K562 (cell line): ENCODE data around the gene GART. TPM values are rescaled to one million over a fixed set of nuclear protein-coding genes. Genes with fewer than 3 reads are reported as not detected.

Experiments used
- ARHGAP35 ChIP-seq: fragments of 450-650 bp; IDR thresholded peaks from 2 replicates; pipeline ENCODE4 v1.6.1; 2018; ENCODE audit not compliant: partially characterized antibody
- ATF7 ChIP-seq: fragments of 450-650 bp; IDR thresholded peaks from 2 replicates; pipeline ENCODE4 v1.7.1; 2014; ENCODE audit warnings: mild to moderate bottlenecking, moderate library complexity
- CREM ChIP-seq: IDR thresholded peaks from 2 replicates; pipeline ENCODE4 v1.6.1; 2014; ENCODE audit warnings: antibody characterized with exemption, low read depth
- ELF1 ChIP-seq: fragments of 200-800 bp; sonication (Bioruptor generic); IDR thresholded peaks from 2 replicates; pipeline ENCODE4 v1.6.1; 2016; ENCODE audit warnings: missing genetic modification characterization, missing compliant biosample characterization
- ELK3 ChIP-seq: fragments of 450-650 bp; formaldehyde crosslinking; IDR thresholded peaks from 2 replicates; pipeline ENCODE4 v1.4.0; 2020; ENCODE audit warnings: mild to moderate bottlenecking
- EP300 ChIP-seq: IDR thresholded peaks from 2 replicates; pipeline ENCODE4 v1.6.1; 2012; ENCODE audit warnings: low read length, improper control_type of control experiment
- FIP1L1 ChIP-seq: fragments of 200-400 bp; formaldehyde crosslinking; IDR thresholded peaks from 2 replicates; pipeline ENCODE4 v1.6.1; 2018; ENCODE audit warnings: mild to moderate bottlenecking, low read depth, low read length; ENCODE audit not compliant: poor library complexity, severe bottlenecking
- FOXJ2 ChIP-seq: fragments of 200-800 bp; sonication (Bioruptor generic); IDR thresholded peaks from 2 replicates; pipeline ENCODE4 v1.6.1; 2016; ENCODE audit warnings: missing genetic modification characterization, missing compliant biosample characterization
- FOXJ3 ChIP-seq: sonication (generic); formaldehyde crosslinking; IDR thresholded peaks from 2 replicates; pipeline ENCODE4 v1.4.0; 2020; ENCODE audit warnings: mild to moderate bottlenecking, missing genetic modification reagents
- HNRNPL ChIP-seq: fragments of 200-400 bp; formaldehyde crosslinking; IDR thresholded peaks from 2 replicates; pipeline ENCODE4 v1.6.1; 2017; ENCODE audit warnings: low read depth, mild to moderate bottlenecking, low read length
- MITF ChIP-seq: IDR thresholded peaks from 2 replicates; pipeline ENCODE4 v1.6.1; 2014; ENCODE audit warnings: antibody characterized with exemption
- MYC ChIP-seq, 2 experiments: fragments of 250-450 bp in 1 of 2; sonication (Bioruptor Pico) in 1 of 2; IDR thresholded peaks; 2 replicates each; pipeline versions ENCODE4 v1.5.1 to v1.6.1; 2012 to 2021; ENCODE audit warnings: low read depth in 2 of 2, borderline replicate concordance in 1 of 2, improper control_type of control experiment in 1 of 2, low read length in 1 of 2, mild to moderate bottlenecking in 1 of 2, moderate library complexity in 1 of 2
- NUFIP1 ChIP-seq: fragments of 450-650 bp; IDR thresholded peaks from 2 replicates; pipeline ENCODE4 v1.6.1; 2018; ENCODE audit not compliant: partially characterized antibody
- SLC30A9 ChIP-seq: fragments of 250-450 bp; sonication (Bioruptor Pico); IDR thresholded peaks from 2 replicates; pipeline ENCODE4 v1.8.0; 2022; ENCODE audit warnings: mild to moderate bottlenecking, moderate library complexity
- SNAPC5 ChIP-seq: fragments of 250-450 bp; sonication (Bioruptor Pico); IDR thresholded peaks from 2 replicates; pipeline ENCODE4 v1.8.0; 2021; ENCODE audit warnings: moderate library complexity, mild to moderate bottlenecking, inconsistent platforms
- TARDBP ChIP-seq: fragments of 450-650 bp; IDR thresholded peaks from 2 replicates; pipeline ENCODE4 v1.6.1; 2016
- TCF7 ChIP-seq: sonication (generic); IDR thresholded peaks from 2 replicates; pipeline ENCODE4 v1.6.1; 2016; ENCODE audit warnings: antibody characterized with exemption, borderline replicate concordance
- THAP7 ChIP-seq: fragments of 250-450 bp; sonication (Bioruptor Pico); IDR thresholded peaks from 2 replicates; pipeline ENCODE4 v1.5.0; 2021
- THRA ChIP-seq: fragments of 450-650 bp; IDR thresholded peaks from 2 replicates; pipeline ENCODE4 v1.6.1; 2017; ENCODE audit warnings: mild to moderate bottlenecking, moderate library complexity
- ZBTB17 ChIP-seq: fragments of 450-650 bp; formaldehyde crosslinking; IDR thresholded peaks from 2 replicates; pipeline ENCODE4 v1.4.0; 2020; ENCODE audit warnings: mild to moderate bottlenecking
- ZNF232 ChIP-seq: sonication (generic); formaldehyde crosslinking; IDR thresholded peaks from 2 replicates; pipeline ENCODE4 v1.8.0; 2022; ENCODE audit warnings: mild to moderate bottlenecking, missing genetic modification reagents
- ZNF507 ChIP-seq: conservative IDR thresholded peaks from 2 replicates; pipeline ENCODE4 v1.6.1; 2017; ENCODE audit warnings: missing genetic modification characterization, missing compliant biosample characterization
- polyA plus RNA-seq, 8 experiments: library from polyadenylated mRNA; depleted of rRNA in 4 of 8; stranded (reverse) in 5 of 8; unstranded in 3 of 8; fragments of >200 nt; fragmentation: Nextera tagmentation in 2 of 8; fragmentation: Illumina TruSeq in 1 of 8; extraction: Ambion mirVana in 2 of 8; extraction: Trizol in 1 of 8; gene quantifications; 2 replicates each; pipeline versions ENCODE4 v1.2.1 to v1.2.3, GENCODE V29; 2011 to 2014; ENCODE audit warnings: inconsistent platforms in 1 of 8, missing spikeins in 1 of 8
- total RNA-seq, 7 experiments: library from RNA; depleted of rRNA in 6 of 7; stranded (reverse); fragments of >200 nt in 6 of 7; fragmentation: Illumina TruSeq in 2 of 7; extraction: Trizol in 2 of 7; gene quantifications; 2 replicates each; pipeline versions ENCODE4 v1.2.1 to v1.2.3, GENCODE V29; 2011 to 2021; ENCODE audit warnings: low replicate concordance in 1 of 7

The GART gene
- total and polyA plus RNA-seq, 9 of the 15 experiments (the other 6 are each of a cell fraction or from before 2014, with no cell fraction given): 141 to 429 (median 349) TPM

- no peak for TF ChIP-seq ELK3 (CRISPR knock-in tag)
- TF ChIP-seq MYC (IDR thresholded peaks at IDR 0.05; ENCODE audit: low read depth, low read length): peak; percentile 48; the same call in 1 of the 2 replicates
- TF ChIP-seq MYC (CRISPR knock-in tag; IDR thresholded peaks at IDR 0.05; ENCODE audit: borderline replicate concordance, low read depth): peak; percentile 45; the same call in 1 of the 2 replicates
- TF ChIP-seq TARDBP: no peak
- no peak for TF ChIP-seq HNRNPL
- TF ChIP-seq ELF1 (tag): peak; percentile 61; the same call in 1 of the 2 replicates
- TF ChIP-seq FOXJ3: no peak
- TF ChIP-seq TCF7: no peak
- no peak for TF ChIP-seq ZNF232 (CRISPR knock-in tag)
- TF ChIP-seq THRA: no peak
- peak; percentile 100 for TF ChIP-seq ATF7
- peak; percentile 37; the same call in 1 of the 2 replicates for TF ChIP-seq CREM
- no peak for TF ChIP-seq ZNF507 (tag)
- TF ChIP-seq ARHGAP35: no peak
- no peak for TF ChIP-seq SLC30A9 (CRISPR knock-in tag)
- no peak for TF ChIP-seq MITF
- TF ChIP-seq EP300: 0 out of 2 replicates have a peak, but pooled peaks have one; percentile 7
- no peak for TF ChIP-seq THAP7 (CRISPR knock-in tag)
- no peak for TF ChIP-seq SNAPC5 (CRISPR knock-in tag)
- TF ChIP-seq ZBTB17 (CRISPR knock-in tag): peak; percentile 59; the same call in 1 of the 2 replicates
- TF ChIP-seq FOXJ2 (tag): no peak
- TF ChIP-seq NUFIP1: peak; percentile 55
- peak; percentile 30 for TF ChIP-seq FIP1L1
These were observed 50.4 kb downstream of the GART start, which contains the start of gene DNAJC28 (continued) for GRCh38 chr21:33491373-33492102.
